ENCODE data around the gene ATP6AP2. TPM values are rescaled to one million over a fixed set of nuclear protein-coding genes. Genes with fewer than 3 reads are reported as not detected.
A peak's percentile ranks its signal among the peaks of the same experiment; 100 is the strongest.
"Not testable (repeated sequence)": the region's sequence is repeated elsewhere in the genome, so short reads cannot be mapped to it uniquely, and the experiment has no call there.

ATP6AP2 gene
- total RNA-seq, 4 donors from 2014 or later, result 213 to 287 (median 270) TPM

DNA sequence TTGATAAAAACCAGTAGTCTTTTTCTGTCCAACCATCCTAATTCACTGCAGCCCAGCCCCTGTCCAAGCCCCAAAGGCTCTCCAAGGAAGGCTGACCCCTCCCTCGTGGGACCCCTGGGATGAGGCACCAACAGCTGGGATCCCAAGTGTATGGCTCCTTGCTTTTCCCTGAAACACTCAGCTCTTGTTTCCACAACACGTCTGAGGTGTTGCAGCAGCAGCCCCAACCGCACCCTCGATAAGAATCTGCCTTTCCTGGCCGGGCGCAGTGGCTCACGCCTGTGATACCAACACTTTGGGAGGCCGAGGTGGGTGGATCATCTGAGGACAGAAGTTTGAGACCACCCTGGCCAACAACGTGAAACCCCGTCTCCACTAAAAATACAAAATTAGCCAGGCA, 17.0 kb upstream of the ATP6AP2 start:
- Histone ChIP-seq H3K36me3 (no peaks in the 10 kb centered on the region), H3K4me1 (peaks cover 4% of the 10 kb centered on the region in 2 donors), H3K27ac (peak overlapping the region in 1 of 3 donors; percentile 50), H3K4me3 (replicated peaks in 1 of 3) (no peak overlapping the region), H3K9me3 (no peaks in the 10 kb centered on the region), H3K27me3 (no peaks in the 10 kb centered on the region)
- WGBS, 2 donors, result 60 to 83% methylated on average over 1 to 2 of the region's 10 CpGs
- intact Hi-C loops (cut with DNase I), result no loop called here
- no peak for TF ChIP-seq POLR2A (IDR thresholded peaks at IDR 0.05)
- no peak for TF ChIP-seq CTCF (IDR thresholded peaks at IDR 0.05)
- DNase-seq, result no peak

DNA sequence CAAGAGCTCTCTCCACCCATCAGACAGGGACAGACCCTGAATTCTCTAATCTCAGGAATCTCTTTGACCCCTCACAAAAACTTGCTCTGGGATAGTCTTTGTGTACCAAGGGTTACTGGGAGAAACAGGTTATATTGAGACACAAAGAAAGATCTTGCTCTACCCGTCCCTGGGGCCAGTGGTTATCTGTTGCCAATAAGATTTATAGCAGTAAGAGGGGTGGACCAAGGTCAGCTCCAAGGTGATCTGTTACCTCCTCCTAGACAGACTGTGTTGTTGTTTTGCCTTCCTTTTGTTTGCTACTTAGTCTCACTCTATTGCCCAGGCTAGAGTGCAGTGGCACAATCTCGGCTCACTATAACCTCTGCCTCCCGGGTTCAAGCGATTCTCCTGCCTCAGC, 16.3 kb upstream of the ATP6AP2 start:
- Histone ChIP-seq H3K4me3 (replicated peaks in 1 of 3) (no peak overlapping the region), H3K36me3 (no peaks in the 10 kb centered on the region), H3K9me3 (no peaks in the 10 kb centered on the region), H3K27me3 (no peaks in the 10 kb centered on the region), H3K27ac (peak overlapping the region in 2 of 3 donors; percentile 48 to 50), H3K4me1 (peaks cover 4% of the 10 kb centered on the region in 2 donors)
- intact Hi-C loops (cut with DNase I), result no loop called here
- WGBS, 2 donors, result 38 to 65% methylated on average over 1 to 3 of the region's 4 CpGs
- TF ChIP-seq POLR2A (IDR thresholded peaks at IDR 0.05), result no peak
- TF ChIP-seq CTCF (IDR thresholded peaks at IDR 0.05), result no peak
- no peak for DNase-seq

GRCh38 chrX:40570346-40571093, 10.2 kb upstream of the ATP6AP2 start:
- no peak for DNase-seq
- Histone ChIP-seq H3K27me3 (no peaks in the 10 kb centered on the region), H3K36me3 (no peaks in the 10 kb centered on the region), H3K9me3 (no peaks in the 10 kb centered on the region), H3K27ac (no peak overlapping the region), H3K4me3 (replicated peaks in 1 of 3) (no peak overlapping the region), H3K4me1 (peaks cover 0 to under 1% of the 10 kb centered on the region in 2 donors)
- intact Hi-C loops (cut with DNase I), result no loop called here
- TF ChIP-seq CTCF (IDR thresholded peaks at IDR 0.05) (no peak), POLR2A (IDR thresholded peaks at IDR 0.05) (no peak)
- WGBS, 2 donors, result 65 to 69% methylated on average over 10 of the region's 10 CpGs

- intact Hi-C loops (cut with DNase I); DNase-seq; H3K27me3 ChIP-seq; H3K4me3 ChIP-seq (replicated peaks in 1 of 3); H3K27ac ChIP-seq; H3K4me1 ChIP-seq; H3K9me3 ChIP-seq; H3K36me3 ChIP-seq: not testable (repeated sequence)
- WGBS, 2 donors, result 65 to 79% methylated on average over 5 of the region's 5 CpGs
Measured at GRCh38 chrX:40571164-40571563, 9.6 kb upstream of the ATP6AP2 start.

- Histone ChIP-seq H3K27ac (no peak overlapping the region), H3K9me3 (no peaks in the 10 kb centered on the region), H3K4me1 (no peaks in the 10 kb centered on the region), H3K4me3 (replicated peaks in 1 of 3) (no peak overlapping the region), H3K27me3 (no peaks in the 10 kb centered on the region), H3K36me3 (no peaks in the 10 kb centered on the region)
- intact Hi-C loops (cut with DNase I), result no loop called here
- no peak for DNase-seq
- 74 to 92% methylated on average over 3 of the region's 3 CpGs for WGBS, 2 donors
- no peak for TF ChIP-seq POLR2A (IDR thresholded peaks at IDR 0.05)
- TF ChIP-seq CTCF (IDR thresholded peaks at IDR 0.05), result no peak
Measured at GRCh38 chrX:40571600-40571999, 9.2 kb upstream of the ATP6AP2 start.

Data from thyroid gland (tissue), 4 donors.